HepG2 (cell line): ENCODE data around the gene CMIP. TPM values are rescaled to one million over a fixed set of nuclear protein-coding genes. Genes with fewer than 3 reads are reported as not detected.

Source experiments
- ATAC-seq: fragments of 200-7000 bp; cut with Tn5 transposase; 3 replicates; pipeline ENCODE4 v1.9.1; 2020; ENCODE audit warnings: mild to moderate bottlenecking, moderate library complexity
- BruUV-seq: library from RNA; stranded (reverse); fragments of 400-500 nt; replicated peaks from 2 replicates; lab custom pipeline; 2021; lab: Mats Ljungman, UMichigan
- CTCF ChIA-PET: fragments of 300-600 bp; formaldehyde crosslinking; extraction: SDS; loops from one replicate; lab custom pipeline; 2021; ENCODE audit warnings: low total read pairs, inconsistent platforms, low intra/inter-chr PET ratio; lab: Yijun Ruan, JAX
- POLR2A ChIA-PET: fragments of 350-600 bp; sonication (Branson Sonifier 250); formaldehyde crosslinking; loops from one replicate; lab custom pipeline; 2020; ENCODE audit warnings: antibody characterized with exemption, inconsistent platforms; lab: Yijun Ruan, JAX
- DNase-seq: peaks from one replicate; pipeline ENCODE4 v3.0.0-alpha.2; 2015; ENCODE audit warnings: low spot score
- FAIRE-seq: peaks from 3 replicates; lab custom pipeline; 2011; peaks lifted over from hg19 to GRCh38; lab: Jason Lieb, UNC
- H2AFZ ChIP-seq: one replicate; pipeline ENCODE4 v1.6.1; 2011; ENCODE audit warnings: low read length, inconsistent platforms
- H3K27ac ChIP-seq: fragments of 300-600 bp; 3 replicates; pipeline ENCODE4 v1.8.0; 2011; ENCODE audit warnings: mixed run types, mild to moderate bottlenecking, mixed read lengths, low read length, inconsistent platforms; ENCODE audit not compliant: insufficient read depth; ENCODE audit errors: extremely low read length
- H3K27me3 ChIP-seq, 2 experiments: fragments of 200-600 bp in 1 of 2; 2 replicates in 1 of 2; 3 replicates in 1 of 2; pipeline versions ENCODE4 v1.6.0 to v1.8.0; 2011; ENCODE audit warnings: low read length in 2 of 2, mild to moderate bottlenecking in 2 of 2, moderate library complexity in 2 of 2, inconsistent platforms in 1 of 2; ENCODE audit not compliant: insufficient read depth in 2 of 2, control insufficient read depth in 1 of 2
- H3K36me3 ChIP-seq, 2 experiments: fragments of 200-600 bp in 1 of 2; replicated peaks in 1 of 2; 2 replicates in 1 of 2; 3 replicates in 1 of 2; pipeline versions ENCODE4 v1.5.1 to v1.8.0; 2011; ENCODE audit warnings: low read length in 2 of 2, inconsistent platforms in 1 of 2; ENCODE audit not compliant: insufficient read depth in 2 of 2, control insufficient read depth in 1 of 2
- H3K4me1 ChIP-seq: 2 replicates; pipeline ENCODE4 v1.5.1; 2012; ENCODE audit warnings: low read length, inconsistent platforms; ENCODE audit not compliant: insufficient read depth
- H3K4me2 ChIP-seq: 2 replicates; pipeline ENCODE4 v1.6.0; 2011; ENCODE audit warnings: low read depth, low read length, inconsistent platforms
- H3K4me3 ChIP-seq, 3 experiments: fragments of 200-600 bp in 1 of 3; sonication (generic), shearing (Covaris generic) in 1 of 3; replicated peaks in 1 of 3; 2 replicates each; pipeline ENCODE4 v1.5.1; 2011 to 2016; ENCODE audit warnings: low read length in 3 of 3, inconsistent platforms in 2 of 3, low read depth in 2 of 3, mild to moderate bottlenecking in 2 of 3, control low read depth in 1 of 3, mixed read lengths in 1 of 3; ENCODE audit not compliant: insufficient read depth in 1 of 3
- H3K79me2 ChIP-seq: one replicate; pipeline ENCODE4 v1.6.1; 2011; ENCODE audit warnings: low read length, inconsistent platforms; ENCODE audit not compliant: insufficient read depth
- H3K9ac ChIP-seq: 2 replicates; pipeline ENCODE4 v1.6.0; 2011; ENCODE audit warnings: mild to moderate bottlenecking, low read depth, low read length, inconsistent platforms; ENCODE audit not compliant: insufficient read depth
- H3K9me3 ChIP-seq: 2 replicates; pipeline ENCODE4 v1.5.1; 2012; ENCODE audit warnings: mild to moderate bottlenecking, low read length
- H4K20me1 ChIP-seq: 2 replicates; pipeline ENCODE4 v1.6.0; 2011; ENCODE audit warnings: inconsistent platforms, mild to moderate bottlenecking, low read length, moderate library complexity; ENCODE audit not compliant: insufficient read depth
- AGO2 ChIP-seq: fragments of 200-400 bp; formaldehyde crosslinking; optimal IDR thresholded peaks from 2 replicates; pipeline ENCODE3; 2017; ENCODE audit warnings: mild to moderate bottlenecking, low read depth, low read length, moderate library complexity
- DNMT1 ChIP-seq: sonication (generic); formaldehyde crosslinking; IDR thresholded peaks from 2 replicates; pipeline ENCODE4 v1.5.1; 2020; ENCODE audit warnings: mild to moderate bottlenecking, missing genetic modification reagents
- EED ChIP-seq: sonication (generic); formaldehyde crosslinking; IDR thresholded peaks from 2 replicates; pipeline ENCODE4 v1.5.0; 2020; ENCODE audit warnings: mild to moderate bottlenecking, missing genetic modification reagents
- ELF1 ChIP-seq: sonication (generic); formaldehyde crosslinking; IDR thresholded peaks from 2 replicates; pipeline ENCODE4 v1.4.0; 2020; ENCODE audit warnings: missing genetic modification reagents
- ETV5 ChIP-seq: IDR thresholded peaks from 2 replicates; pipeline ENCODE4 v1.6.1; 2018; ENCODE audit warnings: missing biosample characterization, missing genetic modification reagents, inconsistent platforms, borderline replicate concordance
- GLMP ChIP-seq: sonication (generic); formaldehyde crosslinking; IDR thresholded peaks from 2 replicates; pipeline ENCODE4 v1.9.0; 2021; ENCODE audit warnings: missing genetic modification reagents, mild to moderate bottlenecking, borderline replicate concordance
- ZFP91 ChIP-seq: sonication (generic); formaldehyde crosslinking; IDR thresholded peaks from 2 replicates; pipeline ENCODE4 v1.9.0; 2022; ENCODE audit warnings: missing genetic modification reagents, mild to moderate bottlenecking, borderline replicate concordance
- ZNF572 ChIP-seq: sonication (generic); formaldehyde crosslinking; IDR thresholded peaks from 2 replicates; pipeline ENCODE4 v1.5.1; 2020; ENCODE audit warnings: mild to moderate bottlenecking, missing genetic modification reagents
- ZNF687 ChIP-seq: sonication (generic); formaldehyde crosslinking; IDR thresholded peaks from 2 replicates; pipeline ENCODE4 v1.5.1; 2020; ENCODE audit warnings: mild to moderate bottlenecking, missing genetic modification reagents, moderate library complexity
- ZNF75D ChIP-seq: sonication (generic); formaldehyde crosslinking; IDR thresholded peaks from 2 replicates; pipeline ENCODE4 v1.8.1; 2023; ENCODE audit warnings: missing genetic modification reagents, mild to moderate bottlenecking, borderline replicate concordance
- WGBS: methylation state at CpG from one replicate; pipeline ENCODE4 v1.1.6; 2017; ENCODE audit warnings: low lambda C conversion rate; 5-methylcytosine and 5-hydroxymethylcytosine counted together
- in situ Hi-C: cut with HindIII; loops from 2 replicates; pipeline ENCODE4 v1.10.0; 2017; ENCODE audit warnings: low pct_unique_long_range_greater_than_20kb; ENCODE audit not compliant: extremely low pct_ligation_motif_present
- intact Hi-C: fragments of 100-400 bp; cut with micrococcal nuclease; formaldehyde crosslinking; loops from one replicate; pipeline ENCODE4 v1.10.0; 2022; ENCODE audit not compliant: unreplicated experiment
- polyA plus RNA-seq, 8 experiments: library from polyadenylated mRNA; depleted of rRNA in 3 of 8; stranded (reverse) in 7 of 8; unstranded in 1 of 8; fragments of >200 nt; fragmentation: Illumina TruSeq in 4 of 8; extraction: Trizol in 4 of 8; gene quantifications; 2 replicates each; pipeline versions ENCODE4 v1.2.1 to v1.2.3, GENCODE V29; 2011 to 2016; ENCODE audit warnings: low read depth in 4 of 8, missing spikeins in 1 of 8, mixed read lengths in 1 of 8; ENCODE audit not compliant: insufficient read depth in 1 of 8
- total RNA-seq, 5 experiments: library from RNA; depleted of rRNA; stranded (reverse); fragments of >200 nt; fragmentation: Illumina TruSeq; extraction: Trizol; gene quantifications; 2 replicates each; pipeline ENCODE4 v1.2.3, GENCODE V29; 2016; ENCODE audit warnings: low read depth in 1 of 5

Gene CMIP
- total and polyA plus RNA-seq, 2 of the 13 experiments (the other 11 are each of a cell fraction or from before 2014, with no cell fraction given): 10.9 to 18.1 TPM

- CTCF ChIA-PET: no interaction called here
- Histone ChIP-seq H3K9me3 (no peaks in the 10 kb centered on the region), H3K27ac (no peak overlapping the region), H3K36me3 (peaks cover 18 to 56% of the 10 kb centered on the region in 2 experiments; a peak in 4 of 5 replicates), H3K4me1 (peaks cover 72% of the 10 kb centered on the region), H3K27me3 (no peaks in the 10 kb centered on the region), H3K4me2 (no peak overlapping the region), H2AFZ (no peak overlapping the region), H3K9ac (no peak overlapping the region), H3K79me2 (peaks cover 98% of the 10 kb centered on the region), H3K4me3 (no peak overlapping the region)
- no TSS peak for BruUV-seq
- intact Hi-C loops: no loop called here
- no peak for FAIRE-seq
- DNase-seq: no peak
- POLR2A ChIA-PET: interaction anchor here (1.9 to 2.3 kb wide), 2 partner anchors 15 to 20 kb away, joined by 7 to 10 read pairs; no protein-coding TSS in a partner anchor
- ATAC-seq: peak; percentile 11; the same call in 2 of the 3 replicates
- in situ Hi-C loops: no loop called here
- TF ChIP-seq ZNF75D (CRISPR knock-in tag) (no peak), AGO2 (peak; percentile 70)
- TF ChIP-seq, all 625 proteins: peak for 1
- H4K20me1 ChIP-seq: peaks cover 86% of the 10 kb centered on the region
- WGBS: 95% methylated on average over 7 of the region's 7 CpGs
Measured at GRCh38 chr16:81472391-81472790, 27.8 kb downstream of the CMIP start.

GRCh38 chr16:81473066-81473488 is 28.5 kb downstream of the CMIP start:
- CTCF ChIA-PET: no interaction called here
- Histone ChIP-seq H4K20me1 (peaks cover 86% of the 10 kb centered on the region), H3K79me2 (peaks cover 98% of the 10 kb centered on the region), H3K9ac (no peak overlapping the region), H2AFZ (no peak overlapping the region), H3K4me2 (no peak overlapping the region), H3K4me3 (no peak overlapping the region), H3K9me3 (no peaks in the 10 kb centered on the region), H3K27me3 (no peaks in the 10 kb centered on the region), H3K4me1 (peaks cover 72% of the 10 kb centered on the region), H3K36me3 (peaks cover 20 to 61% of the 10 kb centered on the region in 2 experiments; a peak in 4 of 5 replicates), H3K27ac (no peak overlapping the region)
- in situ Hi-C loops (no loop called here), intact Hi-C loops (no loop called here)
- FAIRE-seq (no peak), DNase-seq (no peak), ATAC-seq (peak; percentile 26)
- POLR2A ChIA-PET: interaction anchor here (0.9 to 2.3 kb wide), 3 partner anchors 9 to 21 kb away, joined by 3 to 10 read pairs (median 7); no protein-coding TSS in a partner anchor
- 93% methylated on average over 14 of the region's 14 CpGs for WGBS
- no TSS peak for BruUV-seq
- no peak for TF ChIP-seq ETV5
- TF ChIP-seq ZNF687 (CRISPR knock-in tag): peak; percentile 35
- TF ChIP-seq GLMP (CRISPR knock-in tag): no peak
- 0 out of 2 replicates have a peak, but pooled peaks have one; percentile 37 for TF ChIP-seq ZFP91 (CRISPR knock-in tag)
- peak; percentile 67; the same call in 1 of the 2 replicates for TF ChIP-seq EED
- peak; percentile 18; the same call in 1 of the 2 replicates for TF ChIP-seq ZNF572 (CRISPR knock-in tag)
- TF ChIP-seq DNMT1 (CRISPR knock-in tag): no peak
- no peak for TF ChIP-seq ELF1 (CRISPR knock-in tag)
